CD4-positive, alpha-beta T cell treated with Interferon gamma for 1 hour (primary cell): Measurements from ENCODE around the gene CLSTN1.
"Not testable (repeated sequence)": the region's sequence is repeated elsewhere in the genome, so short reads cannot be mapped to it uniquely, and the experiment has no call there.

Experiments used
- DNase-seq: peaks from one replicate; pipeline ENCODE4 v3.0.0-alpha.2; 2020

Gene CLSTN1

GRCh38 chr1:9825093-9826074, 1.6 kb upstream of the CLSTN1 start:
- DNase-seq, result peak; percentile 61

GRCh38 chr1:9824702-9825089, 931 bp upstream of the CLSTN1 start:
- DNase-seq, result no peak

GRCh38 chr1:9823693-9823942, 147 bp downstream of the CLSTN1 start:
- DNase-seq, result no peak

DNA sequence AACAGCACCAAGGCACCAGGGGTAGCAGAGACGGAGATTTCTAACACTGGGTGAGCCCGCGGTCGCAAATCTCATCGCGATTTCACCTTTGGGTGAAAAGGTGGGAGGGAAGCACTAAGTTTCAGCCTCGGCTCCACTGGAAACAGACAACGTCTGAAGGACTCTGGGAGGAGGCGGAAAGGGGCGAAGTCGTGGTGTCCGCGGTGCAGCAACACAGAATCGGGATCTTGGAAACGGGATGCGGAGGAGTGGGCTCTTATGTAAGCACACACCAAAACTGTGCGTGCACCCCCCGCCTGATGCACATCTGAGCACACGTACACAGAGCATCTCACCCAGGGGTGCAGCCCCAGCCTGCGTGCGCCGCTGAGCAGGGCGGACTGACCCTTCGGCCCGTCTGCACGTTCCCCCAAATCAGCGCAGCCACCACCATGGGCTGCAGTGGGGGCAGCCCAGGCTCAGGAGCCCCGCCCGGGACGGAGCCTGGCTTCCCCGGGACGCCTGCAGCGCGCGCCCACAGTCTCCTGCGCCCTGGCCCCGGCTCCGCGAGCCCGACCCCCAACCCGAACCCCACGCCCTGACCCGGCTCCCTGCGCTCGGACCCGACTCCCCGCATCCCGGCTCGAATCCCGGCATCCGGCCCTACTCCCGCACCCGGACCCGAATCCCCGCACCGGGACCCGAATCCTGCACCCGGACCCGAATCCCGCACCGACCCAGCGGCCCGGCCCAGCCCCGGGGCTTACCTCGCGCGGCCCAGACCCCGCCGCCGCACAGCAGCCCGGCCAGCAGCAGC, 670 bp downstream of the CLSTN1 start:
- DNase-seq, result no peak

DNA sequence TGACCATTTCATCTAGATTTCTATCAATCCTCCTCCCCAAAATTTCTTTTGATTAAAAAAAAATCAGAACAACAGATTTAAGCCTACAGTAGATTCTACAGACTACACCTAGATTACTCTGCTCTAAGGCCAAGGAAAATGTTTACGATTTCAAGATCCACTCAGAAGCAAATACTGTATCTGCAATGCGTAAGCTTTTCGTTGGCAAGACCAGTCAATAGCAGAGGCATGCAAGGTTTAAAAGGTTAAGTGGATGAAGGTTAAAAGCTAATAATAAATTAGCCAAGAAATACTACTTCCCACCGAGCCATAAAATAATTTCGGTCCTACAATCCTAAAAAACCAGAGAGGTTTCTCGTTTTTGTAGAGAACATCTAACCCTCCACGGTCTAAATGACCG, 1.3 kb downstream of the CLSTN1 start:
- DNase-seq, result no peak

- no peak for DNase-seq
These were observed 2.1 kb downstream of the CLSTN1 start for GRCh38 chr1:9821710-9822109.

GRCh38 chr1:9820521-9820920, 3.2 kb downstream of the CLSTN1 start:
- DNase-seq, result no peak

- no peak for DNase-seq
These were observed 6.0 kb downstream of the CLSTN1 start for GRCh38 chr1:9817734-9818133.

- DNase-seq, result no peak
These were observed 7.6 kb downstream of the CLSTN1 start for GRCh38 chr1:9816199-9816598.

DNA sequence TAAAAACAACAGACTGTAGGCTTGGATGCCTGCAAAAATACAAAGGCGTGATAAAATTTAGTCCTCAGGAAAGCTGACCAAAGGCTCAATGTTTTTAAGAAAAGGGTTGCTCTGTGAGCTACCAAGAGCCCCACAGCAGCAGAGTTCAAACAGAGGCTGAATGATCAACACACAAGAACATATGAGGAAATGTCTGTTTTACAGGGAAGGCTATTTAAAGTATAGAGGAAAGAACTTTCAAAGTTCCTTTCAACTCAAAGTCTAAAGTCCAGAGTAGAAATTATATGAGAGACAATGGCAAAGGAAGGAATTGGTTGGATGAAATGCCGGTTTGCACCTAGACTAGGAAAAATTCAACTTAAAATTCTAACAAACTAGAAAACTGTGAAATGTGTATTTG, 8.6 kb downstream of the CLSTN1 start:
- DNase-seq, result no peak

GRCh38 chr1:9814619-9815018, 9.1 kb downstream of the CLSTN1 start:
- DNase-seq, result no peak

- no peak for DNase-seq
These were observed 12.4 kb downstream of the CLSTN1 start for GRCh38 chr1:9811239-9811966.

- DNase-seq, result no peak
These were observed 14.7 kb downstream of the CLSTN1 start for GRCh38 chr1:9809100-9809510.

- no peak for DNase-seq
These were observed 15.3 kb downstream of the CLSTN1 start for GRCh38 chr1:9808459-9808858.

GRCh38 chr1:9807541-9807940, 16.2 kb downstream of the CLSTN1 start:
- DNase-seq, result no peak

DNA sequence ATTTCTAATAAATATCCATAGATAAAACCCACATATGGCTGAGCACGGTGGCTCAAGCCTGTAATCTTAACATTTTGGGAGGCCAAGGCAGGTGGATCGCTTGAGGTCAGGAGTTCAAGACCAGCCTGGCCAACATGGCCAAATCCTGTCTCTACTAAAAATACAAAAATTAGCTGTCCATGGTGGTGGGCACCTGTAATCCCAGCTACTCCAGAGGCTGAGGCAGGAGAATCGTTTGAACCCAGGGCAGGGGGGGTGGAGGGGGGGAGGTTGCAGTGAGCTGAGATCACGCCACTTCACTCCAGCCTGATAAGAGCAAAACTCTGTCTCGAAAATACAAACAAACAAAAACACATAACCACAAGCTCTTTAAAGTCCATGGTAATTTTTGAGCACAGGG, 17.8 kb downstream of the CLSTN1 start:
- DNase-seq, result not testable (repeated sequence)

- DNase-seq, result no peak
These were observed 18.7 kb downstream of the CLSTN1 start for GRCh38 chr1:9805006-9805508.

DNA sequence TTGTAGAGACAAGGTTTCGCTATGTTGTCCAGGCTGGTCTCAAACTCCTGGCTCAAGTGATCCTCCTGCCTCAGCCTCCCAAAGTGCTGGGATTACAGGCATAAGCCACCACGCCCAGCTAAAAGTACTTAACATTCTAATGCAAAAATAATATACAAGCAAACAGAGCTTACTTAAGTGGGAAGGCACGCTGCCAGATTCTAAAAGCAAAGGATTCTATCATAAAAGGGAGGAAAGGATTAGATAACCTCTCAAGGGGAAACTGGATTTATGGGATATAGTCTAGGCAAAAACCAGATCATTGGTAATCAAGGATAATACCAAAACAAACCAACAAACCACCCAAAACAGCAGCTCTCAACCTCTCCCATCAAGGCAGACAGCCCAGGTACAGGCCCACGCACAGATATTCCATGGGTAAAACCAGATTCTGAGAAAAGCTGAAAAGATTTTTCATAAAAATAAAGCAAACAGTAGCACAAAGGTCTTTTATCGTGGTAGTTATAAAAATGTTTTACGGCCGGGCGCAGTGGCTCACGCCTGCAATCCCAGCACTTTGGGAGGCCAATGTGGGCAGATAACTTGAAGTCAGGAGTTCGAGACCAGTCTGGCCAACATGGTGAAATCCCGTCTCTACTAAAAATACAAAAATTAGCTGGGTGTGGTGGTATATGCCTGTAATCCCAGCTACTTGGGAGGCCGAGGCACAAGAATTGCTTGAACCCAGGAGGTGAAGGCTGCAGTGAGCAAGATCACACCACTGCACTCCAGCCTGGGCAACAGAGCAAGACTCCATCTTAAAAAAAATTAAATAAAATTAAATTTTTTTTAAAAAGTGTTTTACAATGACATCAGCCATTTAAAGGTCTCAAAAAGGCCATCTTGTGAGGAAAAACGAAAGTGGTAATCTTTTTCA, 20.5 kb downstream of the CLSTN1 start:
- DNase-seq, result not testable (repeated sequence)

DNA sequence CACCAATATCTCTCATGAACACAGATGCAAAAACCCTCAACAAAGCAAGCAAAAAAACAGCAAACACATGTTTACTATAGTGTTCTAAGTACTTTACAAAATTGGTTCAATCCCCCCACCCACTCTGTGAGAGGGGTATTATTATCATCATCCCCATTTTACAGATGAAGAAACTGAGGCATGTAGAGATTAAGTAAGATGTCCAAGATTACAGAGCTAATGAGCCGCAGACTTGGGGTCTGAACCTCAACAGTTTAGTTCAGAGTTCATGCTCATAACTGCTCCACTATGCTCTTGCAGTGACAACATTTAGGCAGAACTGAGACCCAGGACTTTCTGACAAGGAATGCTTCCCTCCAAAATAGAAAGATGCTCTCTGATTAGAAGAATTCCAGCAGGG, 21.9 kb downstream of the CLSTN1 start:
- no peak for DNase-seq

GRCh38 chr1:9798236-9799130, 25.3 kb downstream of the CLSTN1 start:
- DNase-seq, result no peak

GRCh38 chr1:9797049-9797448, 26.7 kb downstream of the CLSTN1 start:
- DNase-seq, result no peak
